GM19395 (cell line): ENCODE results near the gene PGLYRP4.

Experiments
- ATAC-seq: cut with Tn5 transposase; IDR thresholded peaks from one replicate; pipeline ENCODE4 v1.9.1; 2021; ENCODE audit warnings: mild to moderate bottlenecking, moderate library complexity; ENCODE audit not compliant: unreplicated experiment

Gene PGLYRP4

GRCh38 chr1:153375511-153375910, 26.9 kb upstream of the PGLYRP4 start, which contains the start of gene S100A12:
TSS of gene S100A12 (minus strand) at chr1:153375621. CDS start at chr1:153374592, 1,029 bp downstream.
- no peak for ATAC-seq

GRCh38 chr1:153374071-153374470, 25.4 kb upstream of the PGLYRP4 start:
- no peak for ATAC-seq

GRCh38 chr1:153372571-153372970, 23.9 kb upstream of the PGLYRP4 start:
- no peak for ATAC-seq

- no peak for ATAC-seq
These were observed 22.6 kb upstream of the PGLYRP4 start for GRCh38 chr1:153371231-153371630.

GRCh38 chr1:153370146-153370545, 21.5 kb upstream of the PGLYRP4 start:
- no peak for ATAC-seq

GRCh38 chr1:153368495-153368894, 19.9 kb upstream of the PGLYRP4 start:
- ATAC-seq = no peak

GRCh38 chr1:153367090-153367489, 18.4 kb upstream of the PGLYRP4 start:
- no peak for ATAC-seq

GRCh38 chr1:153366261-153366660, 17.6 kb upstream of the PGLYRP4 start:
- ATAC-seq = no peak

- ATAC-seq = no peak
These were observed 17.1 kb upstream of the PGLYRP4 start for GRCh38 chr1:153365696-153366095.

GRCh38 chr1:153364766-153365666, 16.4 kb upstream of the PGLYRP4 start:
- no peak for ATAC-seq

- no peak for ATAC-seq
These were observed 15.5 kb upstream of the PGLYRP4 start for GRCh38 chr1:153364156-153364555.

- no peak for ATAC-seq
These were observed 15.0 kb upstream of the PGLYRP4 start for GRCh38 chr1:153363641-153364040.

GRCh38 chr1:153362187-153362775, 13.6 kb upstream of the PGLYRP4 start:
- ATAC-seq = no peak

- no peak for ATAC-seq
These were observed 13.0 kb upstream of the PGLYRP4 start for GRCh38 chr1:153361480-153362109.

- ATAC-seq = no peak
These were observed 12.2 kb upstream of the PGLYRP4 start for GRCh38 chr1:153360592-153361479.

GRCh38 chr1:153360190-153360589, 11.5 kb upstream of the PGLYRP4 start:
- no peak for ATAC-seq

GRCh38 chr1:153359241-153359640, 10.6 kb upstream of the PGLYRP4 start:
- ATAC-seq = no peak

GRCh38 chr1:153358691-153358975, 10.0 kb upstream of the PGLYRP4 start:
- no peak for ATAC-seq

- no peak for ATAC-seq
These were observed 9.4 kb upstream of the PGLYRP4 start, which contains the start of gene S100A9 for GRCh38 chr1:153357853-153358690. TSS of gene S100A9 (plus strand) at chr1:153357854. CDS start at chr1:153358284, 430 bp downstream.
